Body of pancreas (tissue), 4 donors: ENCODE measurements around the gene FAM89B.
"Not testable (repeated sequence)": the region's sequence is repeated elsewhere in the genome, so short reads cannot be mapped to it uniquely, and the experiment has no call there.

Experiments
- CTCF ChIP-seq, 7 experiments: fragments of 450-650 bp in 4 of 7; fragments of 200-600 bp in 3 of 7; sonication (generic) in 3 of 7; IDR thresholded peaks; one replicate each; pipeline ENCODE4 v1.5.1; 2016 to 2019; ENCODE audit warnings: antibody characterized with exemption in 7 of 7
- POLR2A ChIP-seq, 3 donors: fragments of 450-650 bp; IDR thresholded peaks; one replicate each; pipeline ENCODE4 v1.6.1; 2016; ENCODE audit warnings: antibody characterized with exemption in 3 of 3, mild to moderate bottlenecking in 2 of 3

- TF ChIP-seq CTCF, POLR2A (IDR thresholded peaks at IDR 0.05): not testable (repeated sequence)
These were observed 49.4 kb upstream of the FAM89B start for GRCh38 chr11:65522718-65523630.
